H1 (cell line): ENCODE data around the gene PTPRCAP. TPM values are rescaled to one million over a fixed set of nuclear protein-coding genes. Genes with fewer than 3 reads are reported as not detected.

ENCODE experiments used
- BRCA1 ChIP-seq: IDR thresholded peaks from 2 replicates; pipeline ENCODE4 v1.6.1; 2012; ENCODE audit warnings: low read depth, low read length, improper control_type of control experiment
- CHD2 ChIP-seq: IDR thresholded peaks from 2 replicates; pipeline ENCODE4 v1.6.1; 2012; ENCODE audit warnings: low read length, improper control_type of control experiment
- CREB1 ChIP-seq: IDR thresholded peaks from 2 replicates; pipeline ENCODE4 v1.6.1; 2012; ENCODE audit warnings: inconsistent platforms
- CTBP2 ChIP-seq: IDR thresholded peaks from 2 replicates; pipeline ENCODE4 v1.7.0; 2011; ENCODE audit warnings: borderline replicate concordance, mild to moderate bottlenecking, moderate library complexity, mixed read lengths, low read length; ENCODE audit not compliant: insufficient read depth, insufficient read length
- EP300 ChIP-seq, 2 experiments: IDR thresholded peaks; 1 replicate in 1 of 2; 2 replicates in 1 of 2; pipeline ENCODE4 v1.6.1; 2011 to 2012; ENCODE audit warnings: low read depth in 2 of 2, low read length in 2 of 2, mild to moderate bottlenecking in 2 of 2, borderline replicate concordance in 1 of 2, inconsistent platforms in 1 of 2, moderate library complexity in 1 of 2
- FOSL1 ChIP-seq: IDR thresholded peaks from 2 replicates; pipeline ENCODE4 v1.6.1; 2011; ENCODE audit warnings: mild to moderate bottlenecking, low read depth, low read length, moderate library complexity; ENCODE audit not compliant: insufficient read depth
- GTF2F1 ChIP-seq: IDR thresholded peaks from 2 replicates; pipeline ENCODE4 v1.6.1; 2012; ENCODE audit warnings: low read depth, low read length, improper control_type of control experiment, borderline replicate concordance
- HDAC6 ChIP-seq: IDR thresholded peaks from one replicate; pipeline ENCODE4 v1.7.1; 2012; ENCODE audit warnings: low read depth, mild to moderate bottlenecking, inconsistent platforms, low read length, moderate library complexity
- KDM5A ChIP-seq: fragments of 200-600 bp; IDR thresholded peaks from 2 replicates; pipeline ENCODE4 v1.7.1; 2012; ENCODE audit warnings: mild to moderate bottlenecking, low read length, inconsistent platforms, mixed read lengths
- MAFK ChIP-seq: IDR thresholded peaks from 2 replicates; pipeline ENCODE4 v1.6.1; 2012; ENCODE audit warnings: low read depth, mild to moderate bottlenecking, improper control_type of control experiment, low read length
- RAD21 ChIP-seq, 2 experiments: IDR thresholded peaks in 1 of 2; conservative IDR thresholded peaks in 1 of 2; 2 replicates each; pipeline ENCODE4 v1.6.1; 2011; ENCODE audit warnings: low read depth in 2 of 2, low read length in 2 of 2, improper control_type of control experiment in 1 of 2, inconsistent platforms in 1 of 2, mild to moderate bottlenecking in 1 of 2, moderate library complexity in 1 of 2
- RFX5 ChIP-seq: IDR thresholded peaks from 2 replicates; pipeline ENCODE4 v1.6.1; 2011; ENCODE audit warnings: low read depth, low read length, improper control_type of control experiment, borderline replicate concordance
- SP1 ChIP-seq: IDR thresholded peaks from 2 replicates; pipeline ENCODE4 v1.6.1; 2011; ENCODE audit warnings: low read depth, low read length
- SP2 ChIP-seq: IDR thresholded peaks from 2 replicates; pipeline ENCODE4 v1.6.1; 2012; ENCODE audit warnings: mild to moderate bottlenecking, low read length, inconsistent platforms
- TCF12 ChIP-seq: IDR thresholded peaks from 2 replicates; pipeline ENCODE4 v1.6.1; 2011; ENCODE audit warnings: low read depth, mild to moderate bottlenecking, low read length
- TEAD4 ChIP-seq: IDR thresholded peaks from 2 replicates; pipeline ENCODE4 v1.6.1; 2012; ENCODE audit warnings: low read depth, low read length, inconsistent platforms, mixed read lengths
- YY1 ChIP-seq: IDR thresholded peaks from 2 replicates; pipeline ENCODE4 v1.6.1; 2011; ENCODE audit warnings: low read depth, mild to moderate bottlenecking, low read length
- polyA plus RNA-seq, 7 experiments: library from polyadenylated mRNA; depleted of rRNA in 3 of 7; stranded (reverse) in 5 of 7; unstranded in 2 of 7; fragments of >200 nt in 5 of 7; fragments of 200-250 nt in 2 of 7; gene quantifications; 1 replicate in 5 of 7; 2 replicates in 1 of 7; 4 replicates in 1 of 7; pipeline versions ENCODE4 v1.2.1 to v1.2.3, GENCODE V29; 2011 to 2013; ENCODE audit warnings: missing spikeins in 2 of 7, mixed read lengths in 2 of 7
- total RNA-seq: library from RNA; stranded (reverse); fragmentation: NEBNext Ultra II Directional; extraction: Animal tissue kit (Norgen Biotek cat#: 25700); gene quantifications from 2 replicates; pipeline ENCODE4 v1.2.1, GENCODE V29; 2021
- TF ChIP-seq, protein P1 (sequence below), 3 experiments: IDR thresholded peaks; 1 replicate in 2 of 3; 2 replicates in 1 of 3; pipeline versions ENCODE4 v1.5.1 to v1.6.1; 2011; ENCODE audit warnings: low read length in 3 of 3, mild to moderate bottlenecking in 3 of 3, inconsistent platforms in 2 of 3, low read depth in 1 of 3, moderate library complexity in 1 of 3; ENCODE audit not compliant: insufficient read depth in 1 of 3; ENCODE audit errors: control extremely low read depth in 1 of 3

Gene PTPRCAP
- total and polyA plus RNA-seq, 2 of the 8 experiments (the other 6 are each of a cell fraction or from before 2014, with no cell fraction given), result 0.78 to 6.7 TPM

DNA sequence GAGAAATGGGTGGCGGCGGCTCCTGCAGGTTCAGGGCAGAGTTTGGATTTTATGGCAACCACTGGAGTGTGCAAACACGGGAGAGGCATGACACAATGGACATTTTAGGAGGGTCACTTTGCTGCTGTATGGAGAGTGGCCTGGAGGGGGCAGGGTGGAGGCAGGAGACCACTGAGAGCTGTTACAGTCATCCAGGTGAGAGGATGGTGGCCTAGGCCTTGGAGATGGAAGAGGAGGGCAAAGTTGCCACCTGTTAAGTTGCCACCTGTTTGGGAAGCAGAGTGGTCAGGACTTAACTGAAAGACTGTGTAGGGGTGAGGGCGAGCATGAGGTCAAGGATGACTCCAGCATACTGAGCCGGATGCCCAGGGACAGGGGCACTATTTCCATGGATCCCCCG, 48.0 kb downstream of the PTPRCAP start (continued):
- TF ChIP-seq RAD21 (IDR thresholded peaks at IDR 0.05 in 1 of 2, conservative IDR thresholded peaks at IDR 0.05 in 1 of 2; ENCODE audit: low read depth in 2 of 2, low read length in 2 of 2) (peak; percentile 64 to 75), YY1 (peak; percentile 35; the same call in 1 of the 2 replicates), HDAC6 (no peak), MAFK (no peak), CREB1 (0 out of 2 replicates have a peak, but pooled peaks have one; percentile 41), KDM5A (no peak), GTF2F1 (no peak), CTBP2 (no peak), FOSL1 (no peak), SP2 (no peak), RFX5 (no peak), TCF12 (no peak), BRCA1 (no peak), TEAD4 (no peak), CHD2 (no peak), EP300 (IDR thresholded peaks at IDR 0.05; ENCODE audit: borderline replicate concordance in 1 of 2, low read depth in 2 of 2, low read length in 2 of 2) (no peak), SP1 (no peak)
- TF ChIP-seq, protein P1, sequence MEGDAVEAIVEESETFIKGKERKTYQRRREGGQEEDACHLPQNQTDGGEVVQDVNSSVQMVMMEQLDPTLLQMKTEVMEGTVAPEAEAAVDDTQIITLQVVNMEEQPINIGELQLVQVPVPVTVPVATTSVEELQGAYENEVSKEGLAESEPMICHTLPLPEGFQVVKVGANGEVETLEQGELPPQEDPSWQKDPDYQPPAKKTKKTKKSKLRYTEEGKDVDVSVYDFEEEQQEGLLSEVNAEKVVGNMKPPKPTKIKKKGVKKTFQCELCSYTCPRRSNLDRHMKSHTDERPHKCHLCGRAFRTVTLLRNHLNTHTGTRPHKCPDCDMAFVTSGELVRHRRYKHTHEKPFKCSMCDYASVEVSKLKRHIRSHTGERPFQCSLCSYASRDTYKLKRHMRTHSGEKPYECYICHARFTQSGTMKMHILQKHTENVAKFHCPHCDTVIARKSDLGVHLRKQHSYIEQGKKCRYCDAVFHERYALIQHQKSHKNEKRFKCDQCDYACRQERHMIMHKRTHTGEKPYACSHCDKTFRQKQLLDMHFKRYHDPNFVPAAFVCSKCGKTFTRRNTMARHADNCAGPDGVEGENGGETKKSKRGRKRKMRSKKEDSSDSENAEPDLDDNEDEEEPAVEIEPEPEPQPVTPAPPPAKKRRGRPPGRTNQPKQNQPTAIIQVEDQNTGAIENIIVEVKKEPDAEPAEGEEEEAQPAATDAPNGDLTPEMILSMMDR (IDR thresholded peaks at IDR 0.05; ENCODE audit: control extremely low read depth in 1 of 3, insufficient read depth in 1 of 3, low read depth in 1 of 3, low read length in 3 of 3), result peak; percentile 81 to 90 (median 84)
